GM12878 (cell line): ENCODE measurements around the gene ZNF48. TPM values are rescaled to one million over a fixed set of nuclear protein-coding genes. Genes with fewer than 3 reads are reported as not detected.

ENCODE experiments used
- ATAC-seq: fragments of 200-7000 bp; cut with Tn5 transposase; 3 replicates; pipeline ENCODE4 v1.9.1; 2020; ENCODE audit warnings: mild to moderate bottlenecking, moderate library complexity
- BruUV-seq: library from RNA; stranded (reverse); fragments of 400-500 nt; replicated peaks from 2 replicates; lab custom pipeline; 2021; lab: Mats Ljungman, UMichigan
- CTCF ChIA-PET: fragments of 300-600 bp; sonication (Branson Sonifier 250); formaldehyde crosslinking; extraction: SDS; loops from one replicate; lab custom pipeline; 2021; ENCODE audit warnings: inconsistent platforms; lab: Yijun Ruan, JAX
- POLR2A ChIA-PET: fragments of 350-600 bp; formaldehyde crosslinking; extraction: SDS; loops from one replicate; lab custom pipeline; 2021; ENCODE audit warnings: inconsistent platforms; lab: Charles Lee
- RAD21 ChIA-PET: fragments of 300-600 bp; sonication (Branson Sonifier 250); formaldehyde crosslinking; loops from one replicate; lab custom pipeline; 2023; ENCODE audit warnings: antibody characterized with exemption; ENCODE audit not compliant: unreplicated experiment; lab: Charles Lee
- SMC1A ChIA-PET: fragments of 300-600 bp; sonication (Branson Sonifier 250); formaldehyde crosslinking; loops from one replicate; lab custom pipeline; 2023; ENCODE audit not compliant: unreplicated experiment, uncharacterized antibody; lab: Charles Lee
- DNase-seq: peaks from one replicate; pipeline ENCODE4 v3.0.0-alpha.2; 2011; ENCODE audit warnings: low read depth, low spot score
- FAIRE-seq: peaks from 3 replicates; lab custom pipeline; 2011; peaks lifted over from hg19 to GRCh38; lab: Jason Lieb, UNC
- H2AFZ ChIP-seq: 2 replicates; pipeline ENCODE4 v1.6.0; 2011; ENCODE audit warnings: low read depth, low read length, control low read depth; ENCODE audit not compliant: control insufficient read depth
- H3K27ac ChIP-seq: 2 replicates; pipeline ENCODE4 v1.5.1; 2011; ENCODE audit warnings: control low read depth; ENCODE audit not compliant: control insufficient read depth, insufficient read depth
- H3K27me3 ChIP-seq, 2 experiments: replicated peaks in 1 of 2; 2 replicates each; pipeline versions ENCODE4 v1.6.0 to v1.6.1; 2011; ENCODE audit warnings: low read length in 1 of 2; ENCODE audit not compliant: control insufficient read depth in 2 of 2, insufficient read depth in 2 of 2
- H3K36me3 ChIP-seq, 2 experiments: 2 replicates each; pipeline ENCODE4 v1.5.1; 2011; ENCODE audit warnings: low read length in 1 of 2; ENCODE audit not compliant: control insufficient read depth in 2 of 2, insufficient read depth in 2 of 2
- H3K4me1 ChIP-seq: 2 replicates; pipeline ENCODE4 v1.6.1; 2011; ENCODE audit warnings: mild to moderate bottlenecking, low read length, moderate library complexity, mixed read lengths; ENCODE audit not compliant: control insufficient read depth, insufficient read depth
- H3K4me2 ChIP-seq: 2 replicates; pipeline ENCODE4 v1.6.0; 2011; ENCODE audit warnings: control low read depth; ENCODE audit not compliant: control insufficient read depth, insufficient read depth
- H3K4me3 ChIP-seq: fragments of 200-600 bp; sonication (generic); 2 replicates; pipeline ENCODE4 v1.5.1; 2016
- H3K79me2 ChIP-seq: 2 replicates; pipeline ENCODE4 v1.6.0; 2011; ENCODE audit warnings: low read length; ENCODE audit not compliant: control insufficient read depth, insufficient read depth
- H3K9ac ChIP-seq: 2 replicates; pipeline ENCODE4 v1.8.0; 2011; ENCODE audit warnings: low read length, control low read depth, mixed read lengths; ENCODE audit not compliant: control insufficient read depth, insufficient read depth
- H3K9me3 ChIP-seq: replicated peaks from 3 replicates; pipeline ENCODE4 v1.5.1; 2011; ENCODE audit warnings: mild to moderate bottlenecking, low read length; ENCODE audit not compliant: control insufficient read depth, insufficient read depth
- H4K20me1 ChIP-seq: 2 replicates; pipeline ENCODE4 v1.6.0; 2011; ENCODE audit not compliant: control insufficient read depth, insufficient read depth
- NKRF ChIP-seq: fragments of 450-650 bp; conservative IDR thresholded peaks from 2 replicates; pipeline ENCODE4 v1.6.1; 2017; ENCODE audit warnings: mild to moderate bottlenecking, moderate library complexity
- WGBS: methylation state at CpG from one replicate; pipeline ENCODE4 v1.1.6; 2016; ENCODE audit warnings: low lambda C conversion rate; ENCODE audit not compliant: insufficient replicate concordance, insufficient coverage; ENCODE audit errors: missing lambda C conversion rate; 5-methylcytosine and 5-hydroxymethylcytosine counted together
- in situ Hi-C: fragments of 300-500 bp; cut with MboI; formaldehyde crosslinking; loops from 9 replicates; pipeline ENCODE4 v1.14.3; 2018; ENCODE audit warnings: mixed read lengths
- intact Hi-C: fragments of 100-400 bp; cut with micrococcal nuclease; formaldehyde crosslinking; loops from one replicate; pipeline ENCODE4 v1.14.2; 2022; ENCODE audit not compliant: unreplicated experiment
- polyA plus RNA-seq, 11 experiments: library from polyadenylated mRNA; depleted of rRNA in 4 of 11; unstranded in 6 of 11; stranded (reverse) in 5 of 11; fragments of >200 nt; fragmentation: Nextera tagmentation in 4 of 11; fragmentation: Illumina TruSeq in 1 of 11; extraction: Ambion mirVana in 4 of 11; extraction: Trizol in 1 of 11; gene quantifications; 1 replicate in 1 of 11; 2 replicates in 10 of 11; pipeline versions ENCODE4 v1.2.1 to v1.2.3, GENCODE V29; 2011 to 2016; ENCODE audit warnings: inconsistent platforms in 2 of 11, missing spikeins in 2 of 11, low read depth in 1 of 11
- total RNA-seq, 4 experiments: library from RNA; depleted of rRNA in 3 of 4; stranded (reverse); fragments of >200 nt in 3 of 4; fragmentation: Illumina TruSeq in 1 of 4; extraction: Trizol in 1 of 4; gene quantifications; 2 replicates each; pipeline versions ENCODE4 v1.2.1 to v1.2.3, GENCODE V29; 2013 to 2021

Gene ZNF48
- total and polyA plus RNA-seq, 10 of the 15 experiments (the other 5 are each of a cell fraction or from before 2014, with no cell fraction given): 0.14 to 12.0 (median 4.2) TPM

DNA sequence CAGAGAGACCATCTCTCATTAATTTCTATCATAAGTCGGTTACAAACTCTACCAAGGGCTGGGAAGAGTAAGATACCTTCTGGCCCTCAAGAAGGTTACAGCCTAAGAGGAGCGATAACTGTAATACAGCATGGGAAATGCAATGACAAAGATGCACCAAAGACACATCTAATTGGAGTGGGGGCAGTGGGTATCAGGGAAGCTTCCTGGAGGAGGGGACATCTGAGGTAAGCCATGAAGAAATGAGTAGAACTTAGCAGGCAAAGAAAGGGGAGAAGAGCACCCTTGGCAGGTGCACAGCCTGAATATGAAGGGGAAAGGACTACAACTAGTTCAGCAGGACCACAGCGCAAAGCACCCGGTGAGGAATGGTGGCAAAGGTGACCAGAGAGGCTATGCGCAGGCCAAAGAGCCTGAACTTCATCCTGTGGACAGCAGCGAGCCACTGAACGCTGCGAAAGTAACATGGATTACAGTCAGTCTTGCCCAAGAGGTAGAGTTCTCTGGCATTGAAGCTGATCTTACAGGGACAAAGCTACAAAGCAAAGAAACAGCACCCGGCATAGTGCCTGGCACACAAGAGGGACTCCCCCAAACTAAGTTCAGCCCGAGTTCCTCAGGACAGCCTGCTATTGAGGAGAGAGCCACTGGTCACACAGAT lies 27.7 kb upstream of the ZNF48 start:
- no peak overlapping the region for H2AFZ ChIP-seq
- peak overlapping the region; percentile 97 for H3K4me3 ChIP-seq
- FAIRE-seq (no peak), DNase-seq (no peak), ATAC-seq (no peak)
- in situ Hi-C loops: no loop called here
- no peak overlapping the region; the same call in 1 of the 2 replicates for H3K27ac ChIP-seq
- no peaks in the 10 kb centered on the region for H3K27me3 ChIP-seq
- SMC1A ChIA-PET: interaction anchor here (0.6 to 3.5 kb wide), 4 partner anchors 17 to 274 kb away, joined by 3 to 15 read pairs (median 4); partner anchors contain the start of gene ZNF771
- H4K20me1 ChIP-seq: peaks cover 17% of the 10 kb centered on the region
- POLR2A ChIA-PET: interaction anchor here (1.0 to 2.1 kb wide), 4 partner anchors 9 to 42 kb away, joined by 4 to 8 read pairs (median 6); no protein-coding TSS in a partner anchor
- TF ChIP-seq NKRF: no peak
- 75% methylated on average over 10 of the region's 10 CpGs for WGBS
- RAD21 ChIA-PET: interaction anchor here (0.7 to 1.6 kb wide), 2 partner anchors 15 to 59 kb away, joined by 3 to 4 read pairs; partner anchors contain the start of gene SEPTIN1
- BruUV-seq: no TSS peak
- H3K9me3 ChIP-seq: no peaks in the 10 kb centered on the region
- H3K36me3 ChIP-seq: peaks cover 4 to 11% of the 10 kb centered on the region in 2 experiments; a peak in 3 of 4 replicates
- H3K4me1 ChIP-seq: peaks cover 16% of the 10 kb centered on the region
- H3K79me2 ChIP-seq: peaks cover 35% of the 10 kb centered on the region
- intact Hi-C loops: no loop called here
- CTCF ChIA-PET: interaction anchor here (1.0 to 9.0 kb wide), 4 partner anchors 15 to 248 kb away, joined by 3 to 70 read pairs (median 4); partner anchors contain the start of genes SEPTIN1 and ZNF771
- peak overlapping the region; percentile 86 for H3K9ac ChIP-seq
- H3K4me2 ChIP-seq: peak overlapping the region; percentile 98
